Liver (tissue), 3 donors: ENCODE measurements around the gene SYCP2L.

Source experiments
- EGR1 ChIP-seq, 2 donors: IDR thresholded peaks; 2 replicates each; pipeline ENCODE4 v1.6.1; 2016 to 2018; ENCODE audit warnings: antibody characterized with exemption in 2 of 2, low read depth in 2 of 2
- HNF4G ChIP-seq: IDR thresholded peaks from 2 replicates; pipeline ENCODE4 v1.6.1; 2016; ENCODE audit warnings: antibody characterized with exemption
- RAD21 ChIP-seq, 2 donors: IDR thresholded peaks; 2 replicates each; pipeline ENCODE4 v1.6.1; 2016; ENCODE audit warnings: antibody characterized with exemption in 2 of 2, mild to moderate bottlenecking in 2 of 2
- REST ChIP-seq: IDR thresholded peaks from 2 replicates; pipeline ENCODE4 v1.6.1; 2016; ENCODE audit warnings: antibody characterized with exemption, mild to moderate bottlenecking
- SP1 ChIP-seq: IDR thresholded peaks from 2 replicates; pipeline ENCODE4 v1.6.1; 2018; ENCODE audit warnings: antibody characterized with exemption, mild to moderate bottlenecking
- TAF1 ChIP-seq: conservative IDR thresholded peaks from 2 replicates; pipeline ENCODE4 v1.6.1; 2016; ENCODE audit warnings: antibody characterized with exemption, mild to moderate bottlenecking
- YY1 ChIP-seq: IDR thresholded peaks from 2 replicates; pipeline ENCODE4 v1.6.1; 2016; ENCODE audit warnings: antibody characterized with exemption, mild to moderate bottlenecking
- TF ChIP-seq, protein P1 (sequence below): fragments of 150-350 bp; IDR thresholded peaks from 2 replicates; pipeline ENCODE4 v1.5.1; 2017; ENCODE audit warnings: improper control_type of control experiment, low read depth, low read length; ENCODE audit not compliant: missing input control
- TF ChIP-seq, protein P2 (sequence below): IDR thresholded peaks from 2 replicates; pipeline ENCODE4 v1.6.1; 2016; ENCODE audit warnings: antibody characterized with exemption
- TF ChIP-seq, protein P3 (sequence below): IDR thresholded peaks from 2 replicates; pipeline ENCODE4 v1.6.1; 2016; ENCODE audit warnings: antibody characterized with exemption
- donor health status: healthy.
- donor health status: healthy.

DNA sequence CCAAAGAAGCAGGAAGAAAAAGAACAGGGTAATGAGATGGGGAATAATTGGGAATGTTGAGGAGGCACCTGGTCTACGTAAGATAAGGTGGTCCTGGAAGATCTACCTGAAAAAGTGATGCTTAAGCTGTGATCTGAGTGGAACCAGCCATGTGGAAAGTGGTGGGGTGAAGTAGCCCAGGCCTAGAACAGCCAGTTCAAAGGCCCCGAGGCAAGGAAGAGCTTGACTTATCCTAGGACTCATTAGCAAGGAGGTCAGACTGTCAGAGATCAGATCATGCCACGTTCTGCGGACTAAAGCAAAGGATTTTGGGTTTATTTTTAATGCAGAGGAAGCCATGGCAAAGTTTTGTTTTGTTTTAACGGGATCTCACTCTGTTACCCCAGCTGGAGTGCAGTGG is 5.1 kb downstream of the SYCP2L start:
- TF ChIP-seq, protein P1, sequence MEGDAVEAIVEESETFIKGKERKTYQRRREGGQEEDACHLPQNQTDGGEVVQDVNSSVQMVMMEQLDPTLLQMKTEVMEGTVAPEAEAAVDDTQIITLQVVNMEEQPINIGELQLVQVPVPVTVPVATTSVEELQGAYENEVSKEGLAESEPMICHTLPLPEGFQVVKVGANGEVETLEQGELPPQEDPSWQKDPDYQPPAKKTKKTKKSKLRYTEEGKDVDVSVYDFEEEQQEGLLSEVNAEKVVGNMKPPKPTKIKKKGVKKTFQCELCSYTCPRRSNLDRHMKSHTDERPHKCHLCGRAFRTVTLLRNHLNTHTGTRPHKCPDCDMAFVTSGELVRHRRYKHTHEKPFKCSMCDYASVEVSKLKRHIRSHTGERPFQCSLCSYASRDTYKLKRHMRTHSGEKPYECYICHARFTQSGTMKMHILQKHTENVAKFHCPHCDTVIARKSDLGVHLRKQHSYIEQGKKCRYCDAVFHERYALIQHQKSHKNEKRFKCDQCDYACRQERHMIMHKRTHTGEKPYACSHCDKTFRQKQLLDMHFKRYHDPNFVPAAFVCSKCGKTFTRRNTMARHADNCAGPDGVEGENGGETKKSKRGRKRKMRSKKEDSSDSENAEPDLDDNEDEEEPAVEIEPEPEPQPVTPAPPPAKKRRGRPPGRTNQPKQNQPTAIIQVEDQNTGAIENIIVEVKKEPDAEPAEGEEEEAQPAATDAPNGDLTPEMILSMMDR = no peak
- no peak for TF ChIP-seq TAF1
- no peak for TF ChIP-seq REST
- no peak for TF ChIP-seq SP1
- TF ChIP-seq HNF4G = no peak
- TF ChIP-seq YY1 = no peak
- TF ChIP-seq, protein P2, sequence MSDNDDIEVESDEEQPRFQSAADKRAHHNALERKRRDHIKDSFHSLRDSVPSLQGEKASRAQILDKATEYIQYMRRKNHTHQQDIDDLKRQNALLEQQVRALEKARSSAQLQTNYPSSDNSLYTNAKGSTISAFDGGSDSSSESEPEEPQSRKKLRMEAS = no peak
- no peak for TF ChIP-seq RAD21 (IDR thresholded peaks at IDR 0.05)
- no peak for TF ChIP-seq EGR1 (IDR thresholded peaks at IDR 0.05; ENCODE audit: low read depth in 2 of 2)
- TF ChIP-seq, protein P3, sequence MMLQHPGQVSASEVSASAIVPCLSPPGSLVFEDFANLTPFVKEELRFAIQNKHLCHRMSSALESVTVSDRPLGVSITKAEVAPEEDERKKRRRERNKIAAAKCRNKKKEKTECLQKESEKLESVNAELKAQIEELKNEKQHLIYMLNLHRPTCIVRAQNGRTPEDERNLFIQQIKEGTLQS = no peak
